ENCODE data around the gene MYMK. TPM values are rescaled to one million over a fixed set of nuclear protein-coding genes. Genes with fewer than 3 reads are reported as not detected.

The MYMK gene
- total and polyA plus RNA-seq, 2 experiments from 2014 or later, result not detected

DNA sequence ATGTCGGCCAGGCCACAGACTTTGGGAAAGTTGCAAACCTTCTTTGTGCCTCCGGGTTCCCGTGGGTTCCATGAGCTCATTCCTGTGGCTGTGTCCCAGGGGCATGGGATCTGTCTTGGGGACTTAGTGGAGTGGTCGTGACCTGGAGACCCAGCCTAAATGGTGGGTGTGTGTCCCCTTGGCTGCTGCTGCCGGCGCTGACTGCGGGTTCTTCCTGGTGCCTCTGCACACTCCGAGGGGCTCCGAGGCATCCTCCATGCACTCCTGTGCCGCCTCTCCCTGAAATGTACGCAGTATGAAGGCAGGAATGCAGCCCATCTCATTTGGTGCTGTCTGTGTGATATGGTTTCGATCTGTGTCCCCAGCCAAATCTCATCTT lies 24.9 kb downstream of the MYMK start:
- Mint-ChIP-seq H3K4me3 (no peak overlapping the region), H3K27ac (no peak overlapping the region)
- no peak for ATAC-seq

More for the DNA sequence above, 24.9 kb downstream of the MYMK start:
- H3K4me3 ChIP-seq, result no peak overlapping the region
- no peaks in the 10 kb centered on the region for H3K27me3 ChIP-seq (ENCODE audit: insufficient read depth)
- H2AFZ ChIP-seq, result no peak overlapping the region
- Mint-ChIP-seq H3K9me3 (peaks cover 32% of the 10 kb centered on the region), H3K27me3 (ENCODE audit: insufficient read depth, low read depth, poor library complexity) (peaks cover 8% of the 10 kb centered on the region), H3K4me1 (no peaks in the 10 kb centered on the region), H3K36me3 (ENCODE audit: low read depth) (peaks cover 3% of the 10 kb centered on the region; the same call in 2 of the 3 replicates)
- no peak overlapping the region for H3K4me2 ChIP-seq
- DNase-seq (ENCODE audit: low spot score), result no peak
- no peaks in the 10 kb centered on the region for H3K4me1 ChIP-seq (ENCODE audit: insufficient read depth)
- TF ChIP-seq, protein P1, sequence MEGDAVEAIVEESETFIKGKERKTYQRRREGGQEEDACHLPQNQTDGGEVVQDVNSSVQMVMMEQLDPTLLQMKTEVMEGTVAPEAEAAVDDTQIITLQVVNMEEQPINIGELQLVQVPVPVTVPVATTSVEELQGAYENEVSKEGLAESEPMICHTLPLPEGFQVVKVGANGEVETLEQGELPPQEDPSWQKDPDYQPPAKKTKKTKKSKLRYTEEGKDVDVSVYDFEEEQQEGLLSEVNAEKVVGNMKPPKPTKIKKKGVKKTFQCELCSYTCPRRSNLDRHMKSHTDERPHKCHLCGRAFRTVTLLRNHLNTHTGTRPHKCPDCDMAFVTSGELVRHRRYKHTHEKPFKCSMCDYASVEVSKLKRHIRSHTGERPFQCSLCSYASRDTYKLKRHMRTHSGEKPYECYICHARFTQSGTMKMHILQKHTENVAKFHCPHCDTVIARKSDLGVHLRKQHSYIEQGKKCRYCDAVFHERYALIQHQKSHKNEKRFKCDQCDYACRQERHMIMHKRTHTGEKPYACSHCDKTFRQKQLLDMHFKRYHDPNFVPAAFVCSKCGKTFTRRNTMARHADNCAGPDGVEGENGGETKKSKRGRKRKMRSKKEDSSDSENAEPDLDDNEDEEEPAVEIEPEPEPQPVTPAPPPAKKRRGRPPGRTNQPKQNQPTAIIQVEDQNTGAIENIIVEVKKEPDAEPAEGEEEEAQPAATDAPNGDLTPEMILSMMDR (conservative IDR thresholded peaks at IDR 0.05; ENCODE audit: low read depth in 2 of 2), result no peak
- TF ChIP-seq JUNB (IDR thresholded peaks at IDR 0.05; ENCODE audit: unreplicated experiment) (no peak), ZNF114 (CRISPR knock-in tag; IDR thresholded peaks at IDR 0.05) (no peak), EZH2 (IDR thresholded peaks at IDR 0.05; ENCODE audit: low read depth, unreplicated experiment) (no peak), NANOG (IDR thresholded peaks at IDR 0.05; ENCODE audit: borderline replicate concordance) (no peak), STAT1 (IDR thresholded peaks at IDR 0.05; ENCODE audit: unreplicated experiment) (no peak), ZNF331 (CRISPR knock-in tag; IDR thresholded peaks at IDR 0.05; ENCODE audit: low read depth) (no peak), CREB1 (CRISPR knock-in tag; IDR thresholded peaks at IDR 0.05; ENCODE audit: low read depth) (no peak), POLR2AphosphoS5 (IDR thresholded peaks at IDR 0.05; ENCODE audit: low read depth) (no peak), EZH2phosphoT487 (IDR thresholded peaks at IDR 0.05; ENCODE audit: unreplicated experiment) (no peak)
- TF ChIP-seq, protein P2, sequence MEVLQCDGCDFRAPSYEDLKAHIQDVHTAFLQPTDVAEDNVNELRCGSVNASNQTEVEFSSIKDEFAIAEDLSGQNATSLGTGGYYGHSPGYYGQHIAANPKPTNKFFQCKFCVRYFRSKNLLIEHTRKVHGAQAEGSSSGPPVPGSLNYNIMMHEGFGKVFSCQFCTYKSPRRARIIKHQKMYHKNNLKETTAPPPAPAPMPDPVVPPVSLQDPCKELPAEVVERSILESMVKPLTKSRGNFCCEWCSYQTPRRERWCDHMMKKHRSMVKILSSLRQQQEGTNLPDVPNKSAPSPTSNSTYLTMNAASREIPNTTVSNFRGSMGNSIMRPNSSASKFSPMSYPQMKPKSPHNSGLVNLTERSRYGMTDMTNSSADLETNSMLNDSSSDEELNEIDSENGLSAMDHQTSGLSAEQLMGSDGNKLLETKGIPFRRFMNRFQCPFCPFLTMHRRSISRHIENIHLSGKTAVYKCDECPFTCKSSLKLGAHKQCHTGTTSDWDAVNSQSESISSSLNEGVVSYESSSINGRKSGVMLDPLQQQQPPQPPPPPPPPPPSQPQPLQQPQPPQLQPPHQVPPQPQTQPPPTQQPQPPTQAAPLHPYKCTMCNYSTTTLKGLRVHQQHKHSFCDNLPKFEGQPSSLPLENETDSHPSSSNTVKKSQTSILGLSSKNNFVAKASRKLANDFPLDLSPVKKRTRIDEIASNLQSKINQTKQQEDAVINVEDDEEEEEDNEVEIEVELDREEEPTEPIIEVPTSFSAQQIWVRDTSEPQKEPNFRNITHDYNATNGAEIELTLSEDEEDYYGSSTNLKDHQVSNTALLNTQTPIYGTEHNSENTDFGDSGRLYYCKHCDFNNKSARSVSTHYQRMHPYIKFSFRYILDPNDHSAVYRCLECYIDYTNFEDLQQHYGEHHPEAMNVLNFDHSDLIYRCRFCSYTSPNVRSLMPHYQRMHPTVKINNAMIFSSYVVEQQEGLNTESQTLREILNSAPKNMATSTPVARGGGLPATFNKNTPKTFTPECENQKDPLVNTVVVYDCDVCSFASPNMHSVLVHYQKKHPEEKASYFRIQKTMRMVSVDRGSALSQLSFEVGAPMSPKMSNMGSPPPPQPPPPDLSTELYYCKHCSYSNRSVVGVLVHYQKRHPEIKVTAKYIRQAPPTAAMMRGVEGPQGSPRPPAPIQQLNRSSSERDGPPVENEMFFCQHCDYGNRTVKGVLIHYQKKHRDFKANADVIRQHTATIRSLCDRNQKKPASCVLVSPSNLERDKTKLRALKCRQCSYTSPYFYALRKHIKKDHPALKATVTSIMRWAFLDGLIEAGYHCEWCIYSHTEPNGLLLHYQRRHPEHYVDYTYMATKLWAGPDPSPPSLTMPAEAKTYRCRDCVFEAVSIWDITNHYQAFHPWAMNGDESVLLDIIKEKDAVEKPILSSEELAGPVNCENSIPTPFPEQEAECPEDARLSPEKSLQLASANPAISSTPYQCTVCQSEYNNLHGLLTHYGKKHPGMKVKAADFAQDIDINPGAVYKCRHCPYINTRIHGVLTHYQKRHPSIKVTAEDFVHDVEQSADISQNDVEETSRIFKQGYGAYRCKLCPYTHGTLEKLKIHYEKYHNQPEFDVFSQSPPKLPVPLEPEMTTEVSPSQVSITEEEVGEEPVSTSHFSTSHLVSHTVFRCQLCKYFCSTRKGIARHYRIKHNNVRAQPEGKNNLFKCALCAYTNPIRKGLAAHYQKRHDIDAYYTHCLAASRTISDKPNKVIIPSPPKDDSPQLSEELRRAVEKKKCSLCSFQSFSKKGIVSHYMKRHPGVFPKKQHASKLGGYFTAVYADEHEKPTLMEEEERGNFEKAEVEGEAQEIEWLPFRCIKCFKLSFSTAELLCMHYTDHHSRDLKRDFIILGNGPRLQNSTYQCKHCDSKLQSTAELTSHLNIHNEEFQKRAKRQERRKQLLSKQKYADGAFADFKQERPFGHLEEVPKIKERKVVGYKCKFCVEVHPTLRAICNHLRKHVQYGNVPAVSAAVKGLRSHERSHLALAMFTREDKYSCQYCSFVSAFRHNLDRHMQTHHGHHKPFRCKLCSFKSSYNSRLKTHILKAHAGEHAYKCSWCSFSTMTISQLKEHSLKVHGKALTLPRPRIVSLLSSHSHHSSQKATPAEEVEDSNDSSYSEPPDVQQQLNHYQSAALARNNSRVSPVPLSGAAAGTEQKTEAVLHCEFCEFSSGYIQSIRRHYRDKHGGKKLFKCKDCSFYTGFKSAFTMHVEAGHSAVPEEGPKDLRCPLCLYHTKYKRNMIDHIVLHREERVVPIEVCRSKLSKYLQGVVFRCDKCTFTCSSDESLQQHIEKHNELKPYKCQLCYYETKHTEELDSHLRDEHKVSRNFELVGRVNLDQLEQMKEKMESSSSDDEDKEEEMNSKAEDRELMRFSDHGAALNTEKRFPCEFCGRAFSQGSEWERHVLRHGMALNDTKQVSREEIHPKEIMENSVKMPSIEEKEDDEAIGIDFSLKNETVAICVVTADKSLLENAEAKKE (CRISPR knock-in tag; IDR thresholded peaks at IDR 0.05), result no peak
- TF ChIP-seq, protein P3, sequence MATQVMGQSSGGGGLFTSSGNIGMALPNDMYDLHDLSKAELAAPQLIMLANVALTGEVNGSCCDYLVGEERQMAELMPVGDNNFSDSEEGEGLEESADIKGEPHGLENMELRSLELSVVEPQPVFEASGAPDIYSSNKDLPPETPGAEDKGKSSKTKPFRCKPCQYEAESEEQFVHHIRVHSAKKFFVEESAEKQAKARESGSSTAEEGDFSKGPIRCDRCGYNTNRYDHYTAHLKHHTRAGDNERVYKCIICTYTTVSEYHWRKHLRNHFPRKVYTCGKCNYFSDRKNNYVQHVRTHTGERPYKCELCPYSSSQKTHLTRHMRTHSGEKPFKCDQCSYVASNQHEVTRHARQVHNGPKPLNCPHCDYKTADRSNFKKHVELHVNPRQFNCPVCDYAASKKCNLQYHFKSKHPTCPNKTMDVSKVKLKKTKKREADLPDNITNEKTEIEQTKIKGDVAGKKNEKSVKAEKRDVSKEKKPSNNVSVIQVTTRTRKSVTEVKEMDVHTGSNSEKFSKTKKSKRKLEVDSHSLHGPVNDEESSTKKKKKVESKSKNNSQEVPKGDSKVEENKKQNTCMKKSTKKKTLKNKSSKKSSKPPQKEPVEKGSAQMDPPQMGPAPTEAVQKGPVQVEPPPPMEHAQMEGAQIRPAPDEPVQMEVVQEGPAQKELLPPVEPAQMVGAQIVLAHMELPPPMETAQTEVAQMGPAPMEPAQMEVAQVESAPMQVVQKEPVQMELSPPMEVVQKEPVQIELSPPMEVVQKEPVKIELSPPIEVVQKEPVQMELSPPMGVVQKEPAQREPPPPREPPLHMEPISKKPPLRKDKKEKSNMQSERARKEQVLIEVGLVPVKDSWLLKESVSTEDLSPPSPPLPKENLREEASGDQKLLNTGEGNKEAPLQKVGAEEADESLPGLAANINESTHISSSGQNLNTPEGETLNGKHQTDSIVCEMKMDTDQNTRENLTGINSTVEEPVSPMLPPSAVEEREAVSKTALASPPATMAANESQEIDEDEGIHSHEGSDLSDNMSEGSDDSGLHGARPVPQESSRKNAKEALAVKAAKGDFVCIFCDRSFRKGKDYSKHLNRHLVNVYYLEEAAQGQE (IDR thresholded peaks at IDR 0.05; ENCODE audit: unreplicated experiment), result no peak
- TF ChIP-seq, protein P4, sequence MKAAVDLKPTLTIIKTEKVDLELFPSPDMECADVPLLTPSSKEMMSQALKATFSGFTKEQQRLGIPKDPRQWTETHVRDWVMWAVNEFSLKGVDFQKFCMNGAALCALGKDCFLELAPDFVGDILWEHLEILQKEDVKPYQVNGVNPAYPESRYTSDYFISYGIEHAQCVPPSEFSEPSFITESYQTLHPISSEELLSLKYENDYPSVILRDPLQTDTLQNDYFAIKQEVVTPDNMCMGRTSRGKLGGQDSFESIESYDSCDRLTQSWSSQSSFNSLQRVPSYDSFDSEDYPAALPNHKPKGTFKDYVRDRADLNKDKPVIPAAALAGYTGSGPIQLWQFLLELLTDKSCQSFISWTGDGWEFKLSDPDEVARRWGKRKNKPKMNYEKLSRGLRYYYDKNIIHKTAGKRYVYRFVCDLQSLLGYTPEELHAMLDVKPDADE (IDR thresholded peaks at IDR 0.05), result no peak
- no peaks in the 10 kb centered on the region for H4K20me1 ChIP-seq (replicated peaks; ENCODE audit: insufficient read depth)
- H3K36me3 ChIP-seq (ENCODE audit: insufficient read depth), result no peaks in the 10 kb centered on the region
- H3F3A ChIP-seq (replicated peaks; ENCODE audit: low read depth), result no peaks in the 10 kb centered on the region; the same call in 1 of the 2 replicates
- H3K27ac ChIP-seq (ENCODE audit: low read depth), result no peak overlapping the region
- H3K79me2 ChIP-seq (replicated peaks; ENCODE audit: insufficient read depth), result no peaks in the 10 kb centered on the region
- H3K9me2 ChIP-seq (ENCODE audit: insufficient read depth), result no peaks in the 10 kb centered on the region

Data from GM23338 (cell line).